ENCODE results near the gene NFS1.
"Not testable (repeated sequence)": the region's sequence is repeated elsewhere in the genome, so short reads cannot be mapped to it uniquely, and the experiment has no call there.

NFS1 gene

GRCh38 chr20:35729283-35729807 is 30.2 kb upstream of the NFS1 start:
- no peak for DNase-seq

- DNase-seq = no peak
Observed at GRCh38 chr20:35726842-35727711, 27.9 kb upstream of the NFS1 start.

GRCh38 chr20:35724321-35725230 is 25.4 kb upstream of the NFS1 start:
- no peak for DNase-seq

- not testable (repeated sequence) for DNase-seq
Observed at GRCh38 chr20:35723652-35724320, 24.6 kb upstream of the NFS1 start.

GRCh38 chr20:35723275-35723639 is 24.1 kb upstream of the NFS1 start:
- not testable (repeated sequence) for DNase-seq

- no peak for DNase-seq
Observed at GRCh38 chr20:35721621-35722020, 22.5 kb upstream of the NFS1 start.

- no peak for DNase-seq
Observed at GRCh38 chr20:35721219-35721618, 22.1 kb upstream of the NFS1 start.

GRCh38 chr20:35720165-35721123 is 21.3 kb upstream of the NFS1 start:
- no peak for DNase-seq

GRCh38 chr20:35719717-35720116 is 20.6 kb upstream of the NFS1 start:
- DNase-seq = no peak

- no peak for DNase-seq
Observed at GRCh38 chr20:35718972-35719635, 20.0 kb upstream of the NFS1 start.

- DNase-seq = not testable (repeated sequence)
Observed at GRCh38 chr20:35718321-35718720, 19.2 kb upstream of the NFS1 start.

GRCh38 chr20:35716330-35716729 is 17.2 kb upstream of the NFS1 start:
- no peak for DNase-seq

- DNase-seq = no peak
Observed at GRCh38 chr20:35715652-35716051, 16.5 kb upstream of the NFS1 start.

- no peak for DNase-seq
Observed at GRCh38 chr20:35714127-35714526, 15.0 kb upstream of the NFS1 start.

- DNase-seq = not testable (repeated sequence)
Observed at GRCh38 chr20:35713120-35713519, 14.0 kb upstream of the NFS1 start.

- no peak for DNase-seq
Observed at GRCh38 chr20:35711588-35712209, 12.5 kb upstream of the NFS1 start.

- no peak for DNase-seq
Observed at GRCh38 chr20:35710884-35711587, 11.9 kb upstream of the NFS1 start.

- DNase-seq = no peak
Observed at GRCh38 chr20:35710039-35710438, 10.9 kb upstream of the NFS1 start.

GRCh38 chr20:35709259-35709658 is 10.1 kb upstream of the NFS1 start:
- no peak for DNase-seq

GRCh38 chr20:35708502-35708901 is 9.3 kb upstream of the NFS1 start:
- DNase-seq = no peak
